SK-N-SH (cell line): ENCODE results near the gene ERGIC1.

Experiments
- CTCF ChIP-seq: fragments of 200-600 bp; sonication (generic); IDR thresholded peaks from 2 replicates; pipeline ENCODE4 v1.6.1; 2017; ENCODE audit warnings: antibody characterized with exemption, mild to moderate bottlenecking, moderate library complexity
- JUND ChIP-seq: IDR thresholded peaks from 2 replicates; pipeline ENCODE4 v1.4.0; 2012
- POLR2AphosphoS5 ChIP-seq: IDR thresholded peaks from 2 replicates; pipeline ENCODE4 v1.6.1; 2012; ENCODE audit warnings: low read depth, low read length
- RAD21 ChIP-seq: IDR thresholded peaks from 2 replicates; pipeline ENCODE4 v1.6.1; 2012; ENCODE audit warnings: mild to moderate bottlenecking, low read length
- SIN3A ChIP-seq: IDR thresholded peaks from 2 replicates; pipeline ENCODE4 v1.6.1; 2012; ENCODE audit warnings: low read depth, mild to moderate bottlenecking, low read length, moderate library complexity, borderline replicate concordance

DNA sequence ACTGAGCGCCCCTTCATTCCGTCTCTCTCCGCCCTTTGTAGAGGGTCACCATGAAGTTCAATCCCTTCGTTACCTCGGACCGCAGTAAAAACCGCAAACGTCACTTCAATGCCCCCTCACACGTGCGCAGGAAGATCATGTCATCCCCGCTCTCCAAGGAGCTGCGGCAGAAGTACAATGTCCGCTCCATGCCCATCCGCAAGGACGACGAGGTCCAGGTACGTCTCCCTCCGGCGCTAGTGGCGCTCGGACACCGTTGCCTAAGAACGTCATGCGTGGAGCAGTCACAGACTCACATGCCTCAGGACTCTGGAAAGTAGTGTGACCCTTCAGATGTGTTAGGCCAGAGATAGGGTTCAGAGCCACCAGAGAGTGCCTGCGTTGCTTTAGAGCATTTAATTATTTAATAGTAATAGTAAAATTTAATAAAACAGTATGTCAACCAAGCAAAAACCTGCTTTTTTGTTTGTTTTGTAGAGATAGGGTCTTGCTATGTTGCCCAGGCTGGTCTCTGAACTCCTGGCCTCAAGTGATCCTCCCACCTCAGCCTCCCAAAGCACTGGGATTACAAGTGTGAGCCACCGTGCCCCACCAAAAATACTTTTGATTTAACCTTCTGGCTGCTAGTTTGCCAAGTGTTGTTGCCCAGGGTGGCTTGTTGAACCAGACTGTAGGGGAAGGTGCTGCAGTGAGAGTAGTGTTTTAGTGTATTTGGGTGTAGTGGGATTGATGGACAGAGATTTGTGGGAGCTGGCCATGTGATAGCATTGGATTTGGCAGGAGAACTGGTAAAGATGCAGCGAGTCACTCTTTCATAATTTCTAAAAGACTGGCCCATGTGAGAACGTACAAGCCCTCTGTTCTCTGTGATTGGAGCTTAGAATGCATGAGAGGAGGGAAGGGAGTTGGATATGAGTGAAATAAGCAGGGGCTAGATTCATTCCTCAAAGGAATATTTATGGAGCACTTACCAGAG lies 126.1 kb downstream of the ERGIC1 start:
- TF ChIP-seq CTCF (no peak), JUND (no peak), RAD21 (no peak), SIN3A (no peak), POLR2AphosphoS5 (no peak)
